ENCODE results near the gene PIP. TPM values are rescaled to one million over a fixed set of nuclear protein-coding genes. Genes with fewer than 3 reads are reported as not detected.

Gene PIP
- total RNA-seq, 1 experiment from 2014 or later: not detected

DNA sequence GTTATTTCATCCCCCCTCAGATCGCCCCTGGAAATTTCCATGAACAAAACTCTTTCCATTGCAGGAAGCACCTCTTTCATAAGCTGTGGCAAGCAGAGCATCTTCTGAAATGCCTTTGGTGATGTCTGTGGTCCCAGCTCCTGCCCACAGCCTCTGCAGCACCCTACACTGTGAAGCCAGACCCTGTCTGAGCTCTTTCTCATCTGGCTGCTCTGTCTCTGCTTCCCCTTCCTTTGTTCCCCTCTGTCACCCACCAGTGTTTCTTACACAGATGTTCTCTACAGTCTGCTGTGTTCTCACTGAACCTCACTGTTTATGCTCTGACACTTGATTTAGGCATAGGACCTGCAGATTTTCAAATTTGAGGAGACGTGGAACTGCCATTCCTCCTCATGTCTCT, 49.5 kb downstream of the PIP start:
- intact Hi-C loops (cut with micrococcal nuclease): no loop called here
- ChIA-PET POLR2A (no interaction called here), RAD21 (ENCODE audit: low non-redundant PET in 1 of 2, low total read pairs in 2 of 2, uncharacterized antibody in 2 of 2, unreplicated experiment in 2 of 2) (no interaction called here), CTCF (interaction anchor here (1.0 kb wide), 1 partner anchor 34 kb away, joined by 3 read pairs; no protein-coding TSS in a partner anchor)
- Histone ChIP-seq H3K79me2 (ENCODE audit: insufficient read depth, low read length) (no peaks in the 10 kb centered on the region), H3K4me1 (ENCODE audit: control insufficient read depth in 1 of 2, insufficient read depth in 2 of 2, low read length in 2 of 2) (no peaks in the 10 kb centered on the region), H3K9me3 (ENCODE audit: control insufficient read depth in 1 of 2, insufficient read depth in 1 of 2, low read depth in 1 of 2, low read length in 2 of 2) (no peaks in the 10 kb centered on the region; a peak in 1 of 4 replicates), H3K36me3 (ENCODE audit: control insufficient read depth in 1 of 2, insufficient read depth in 2 of 2, low read length in 2 of 2) (no peaks in the 10 kb centered on the region), H3K9me2 (ENCODE audit: insufficient read depth) (no peaks in the 10 kb centered on the region), H4K20me1 (ENCODE audit: insufficient read depth) (no peaks in the 10 kb centered on the region), H3K4me2 (ENCODE audit: low read length) (no peak overlapping the region), H3K4me3 (replicated peaks in 1 of 2; ENCODE audit: low read depth in 1 of 2, low read length in 2 of 2) (no peak overlapping the region), H2AFZ (ENCODE audit: low read depth, low read length, poor library complexity, severe bottlenecking) (no peak overlapping the region), H3K27me3 (ENCODE audit: insufficient read depth, low read length) (no peaks in the 10 kb centered on the region), H3K9ac (ENCODE audit: low read length) (no peak overlapping the region), H3K27ac (ENCODE audit: low read depth, low read length) (no peak overlapping the region)
- ATAC-seq: no peak
- no TSS peak for BruUV-seq (replicated peaks)
- no peak for TF ChIP-seq FOSL1 (IDR thresholded peaks at IDR 0.05; ENCODE audit: low read depth)
- no peak for TF ChIP-seq ATF3 (IDR thresholded peaks at IDR 0.05)
- no peak for TF ChIP-seq RAD21 (IDR thresholded peaks at IDR 0.05; ENCODE audit: low read depth)
- no peak for TF ChIP-seq EZH2 (IDR thresholded peaks at IDR 0.05)
- no peak for TF ChIP-seq SP1 (IDR thresholded peaks at IDR 0.05; ENCODE audit: low read depth)
- no peak for TF ChIP-seq SIN3A (IDR thresholded peaks at IDR 0.05; ENCODE audit: low read depth)
- no peak for TF ChIP-seq ZFX (IDR thresholded peaks at IDR 0.05)
- no peak for DNase-seq (ENCODE audit: low read depth, low spot score)

GRCh38 chr7:143183024-143183423, 51.1 kb downstream of the PIP start, which contains the start of gene TAS2R39:
TSS of gene TAS2R39 (plus strand) at chr7:143183419. CDS start at chr7:143183419, 0 bp downstream.
- Histone ChIP-seq H3K4me3 (replicated peaks in 1 of 2; ENCODE audit: low read depth in 1 of 2, low read length in 2 of 2) (no peak within 1 kb of the TSS), H3K4me1 (ENCODE audit: control insufficient read depth in 1 of 2, insufficient read depth in 2 of 2, low read length in 2 of 2) (no peaks in the 10 kb centered on the region), H4K20me1 (ENCODE audit: insufficient read depth) (no peaks in the 10 kb centered on the region), H3K4me2 (ENCODE audit: low read length) (no peak within 1 kb of the TSS), H3K79me2 (ENCODE audit: insufficient read depth, low read length) (no peaks in the 10 kb centered on the region), H3K36me3 (ENCODE audit: control insufficient read depth in 1 of 2, insufficient read depth in 2 of 2, low read length in 2 of 2) (no peaks in the 10 kb centered on the region), H3K9ac (ENCODE audit: low read length) (no peak within 1 kb of the TSS), H2AFZ (ENCODE audit: low read depth, low read length, poor library complexity, severe bottlenecking) (no peak within 1 kb of the TSS), H3K27me3 (ENCODE audit: insufficient read depth, low read length) (no peaks in the 10 kb centered on the region), H3K9me2 (ENCODE audit: insufficient read depth) (no peaks in the 10 kb centered on the region), H3K9me3 (ENCODE audit: control insufficient read depth in 1 of 2, insufficient read depth in 1 of 2, low read depth in 1 of 2, low read length in 2 of 2) (no peaks in the 10 kb centered on the region; a peak in 1 of 4 replicates), H3K27ac (ENCODE audit: low read depth, low read length) (no peak within 1 kb of the TSS)
- CTCF ChIA-PET: interaction anchor here (1.3 kb wide), 1 partner anchor 32 kb away, joined by 3 read pairs; no protein-coding TSS in a partner anchor
- POLR2A ChIA-PET: no interaction called here
- no peak for ATAC-seq
- BruUV-seq (replicated peaks): no TSS peak
- DNase-seq (ENCODE audit: low read depth, low spot score): no peak
- intact Hi-C loops (cut with micrococcal nuclease): no loop called here
- TF ChIP-seq, protein P1, sequence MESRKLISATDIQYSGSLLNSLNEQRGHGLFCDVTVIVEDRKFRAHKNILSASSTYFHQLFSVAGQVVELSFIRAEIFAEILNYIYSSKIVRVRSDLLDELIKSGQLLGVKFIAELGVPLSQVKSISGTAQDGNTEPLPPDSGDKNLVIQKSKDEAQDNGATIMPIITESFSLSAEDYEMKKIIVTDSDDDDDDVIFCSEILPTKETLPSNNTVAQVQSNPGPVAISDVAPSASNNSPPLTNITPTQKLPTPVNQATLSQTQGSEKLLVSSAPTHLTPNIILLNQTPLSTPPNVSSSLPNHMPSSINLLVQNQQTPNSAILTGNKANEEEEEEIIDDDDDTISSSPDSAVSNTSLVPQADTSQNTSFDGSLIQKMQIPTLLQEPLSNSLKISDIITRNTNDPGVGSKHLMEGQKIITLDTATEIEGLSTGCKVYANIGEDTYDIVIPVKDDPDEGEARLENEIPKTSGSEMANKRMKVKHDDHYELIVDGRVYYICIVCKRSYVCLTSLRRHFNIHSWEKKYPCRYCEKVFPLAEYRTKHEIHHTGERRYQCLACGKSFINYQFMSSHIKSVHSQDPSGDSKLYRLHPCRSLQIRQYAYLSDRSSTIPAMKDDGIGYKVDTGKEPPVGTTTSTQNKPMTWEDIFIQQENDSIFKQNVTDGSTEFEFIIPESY (IDR thresholded peaks at IDR 0.05; ENCODE audit: extremely low read depth, insufficient replicate concordance, low read length): no peak
- TF ChIP-seq JUND (IDR thresholded peaks at IDR 0.05) (no peak), ZNF274 (IDR thresholded peaks at IDR 0.05; ENCODE audit: low read depth, low read length) (no peak), ELF1 (IDR thresholded peaks at IDR 0.05; ENCODE audit: borderline replicate concordance, low read depth) (no peak), POLR2AphosphoS5 (IDR thresholded peaks at IDR 0.05; ENCODE audit: low read depth, low read length) (no peak)
- RAD21 ChIA-PET (ENCODE audit: low non-redundant PET in 1 of 2, low total read pairs in 2 of 2, uncharacterized antibody in 2 of 2, unreplicated experiment in 2 of 2): no interaction called here

Measured in HCT116 (cell line).